HG03378 (cell line): ENCODE measurements around the gene CSMD2.

Source experiments
- ATAC-seq: cut with Tn5 transposase; IDR thresholded peaks from one replicate; pipeline ENCODE4 v1.9.1; 2021; ENCODE audit warnings: mild to moderate bottlenecking, moderate library complexity; ENCODE audit not compliant: unreplicated experiment

The CSMD2 gene

GRCh38 chr1:33824971-33825370 lies 340.1 kb downstream of the CSMD2 start:
- ATAC-seq = no peak

- no peak for ATAC-seq
Observed at GRCh38 chr1:33824321-33824720, 340.7 kb downstream of the CSMD2 start.

GRCh38 chr1:33823830-33824229 lies 341.2 kb downstream of the CSMD2 start:
- no peak for ATAC-seq

- ATAC-seq = no peak
Observed at GRCh38 chr1:33823401-33823800, 341.6 kb downstream of the CSMD2 start.

- ATAC-seq = no peak
Observed at GRCh38 chr1:33822396-33822795, 342.6 kb downstream of the CSMD2 start.

GRCh38 chr1:33821291-33821690 lies 343.7 kb downstream of the CSMD2 start:
- ATAC-seq = no peak

- ATAC-seq = no peak
Observed at GRCh38 chr1:33820804-33821203, 344.2 kb downstream of the CSMD2 start.

- ATAC-seq = no peak
Observed at GRCh38 chr1:33819913-33820311, 345.1 kb downstream of the CSMD2 start.

- ATAC-seq = no peak
Observed at GRCh38 chr1:33819290-33819912, 345.6 kb downstream of the CSMD2 start.

GRCh38 chr1:33818071-33818470 lies 347.0 kb downstream of the CSMD2 start:
- ATAC-seq = no peak

- ATAC-seq = no peak
Observed at GRCh38 chr1:33815061-33815460, 350.0 kb downstream of the CSMD2 start.

GRCh38 chr1:33814166-33814565 lies 350.9 kb downstream of the CSMD2 start:
- no peak for ATAC-seq

GRCh38 chr1:33810571-33810970 lies 354.5 kb downstream of the CSMD2 start:
- no peak for ATAC-seq

- no peak for ATAC-seq
Observed at GRCh38 chr1:33805988-33806387, 359.0 kb downstream of the CSMD2 start.

GRCh38 chr1:33802268-33802667 lies 362.8 kb downstream of the CSMD2 start:
- ATAC-seq = no peak

GRCh38 chr1:33797849-33798248 lies 367.2 kb downstream of the CSMD2 start:
- ATAC-seq = no peak

GRCh38 chr1:33792651-33793050 lies 372.4 kb downstream of the CSMD2 start:
- no peak for ATAC-seq

GRCh38 chr1:33792216-33792615 lies 372.8 kb downstream of the CSMD2 start:
- ATAC-seq = no peak

GRCh38 chr1:33791251-33791650 lies 373.8 kb downstream of the CSMD2 start:
- ATAC-seq = no peak

- no peak for ATAC-seq
Observed at GRCh38 chr1:33790577-33790976, 374.5 kb downstream of the CSMD2 start.

GRCh38 chr1:33784876-33785275 lies 380.2 kb downstream of the CSMD2 start:
- no peak for ATAC-seq

- no peak for ATAC-seq
Observed at GRCh38 chr1:33782776-33783175, 382.3 kb downstream of the CSMD2 start.

GRCh38 chr1:33781652-33782051 lies 383.4 kb downstream of the CSMD2 start:
- ATAC-seq = no peak
